Measurements from ENCODE around the gene GSN. TPM values are rescaled to one million over a fixed set of nuclear protein-coding genes. Genes with fewer than 3 reads are reported as not detected.

Gene GSN
- total RNA-seq, 2 donors from 2014 or later, result 328 to 753 TPM

GRCh38 chr9:121300283-121301119 lies 32.5 kb downstream of the GSN start:
- Histone ChIP-seq H3K9me3 (no peaks in the 10 kb centered on the region), H3K36me3 (replicated peaks in 1 of 2; ENCODE audit: insufficient read depth in 1 of 2, low read depth in 2 of 2) (no peaks in the 10 kb centered on the region), H3K4me1 (peaks cover 13% of the 10 kb centered on the region), H3K27me3 (no peaks in the 10 kb centered on the region), H3K4me3 (no peak overlapping the region), H3K27ac (peak overlapping the region in 3 of 4 donors; percentile 1 to 63 (median 53))
- no peak for DNase-seq
- 46 to 59% methylated on average over 13 of the region's 13 CpGs for WGBS, 2 donors
- no peak for ATAC-seq
- TF ChIP-seq, protein P1, sequence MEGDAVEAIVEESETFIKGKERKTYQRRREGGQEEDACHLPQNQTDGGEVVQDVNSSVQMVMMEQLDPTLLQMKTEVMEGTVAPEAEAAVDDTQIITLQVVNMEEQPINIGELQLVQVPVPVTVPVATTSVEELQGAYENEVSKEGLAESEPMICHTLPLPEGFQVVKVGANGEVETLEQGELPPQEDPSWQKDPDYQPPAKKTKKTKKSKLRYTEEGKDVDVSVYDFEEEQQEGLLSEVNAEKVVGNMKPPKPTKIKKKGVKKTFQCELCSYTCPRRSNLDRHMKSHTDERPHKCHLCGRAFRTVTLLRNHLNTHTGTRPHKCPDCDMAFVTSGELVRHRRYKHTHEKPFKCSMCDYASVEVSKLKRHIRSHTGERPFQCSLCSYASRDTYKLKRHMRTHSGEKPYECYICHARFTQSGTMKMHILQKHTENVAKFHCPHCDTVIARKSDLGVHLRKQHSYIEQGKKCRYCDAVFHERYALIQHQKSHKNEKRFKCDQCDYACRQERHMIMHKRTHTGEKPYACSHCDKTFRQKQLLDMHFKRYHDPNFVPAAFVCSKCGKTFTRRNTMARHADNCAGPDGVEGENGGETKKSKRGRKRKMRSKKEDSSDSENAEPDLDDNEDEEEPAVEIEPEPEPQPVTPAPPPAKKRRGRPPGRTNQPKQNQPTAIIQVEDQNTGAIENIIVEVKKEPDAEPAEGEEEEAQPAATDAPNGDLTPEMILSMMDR (IDR thresholded peaks at IDR 0.05), result no peak
- no peak for TF ChIP-seq POLR2A (IDR thresholded peaks at IDR 0.05)
- intact Hi-C loops (cut with DNase I), result no loop called here

DNA sequence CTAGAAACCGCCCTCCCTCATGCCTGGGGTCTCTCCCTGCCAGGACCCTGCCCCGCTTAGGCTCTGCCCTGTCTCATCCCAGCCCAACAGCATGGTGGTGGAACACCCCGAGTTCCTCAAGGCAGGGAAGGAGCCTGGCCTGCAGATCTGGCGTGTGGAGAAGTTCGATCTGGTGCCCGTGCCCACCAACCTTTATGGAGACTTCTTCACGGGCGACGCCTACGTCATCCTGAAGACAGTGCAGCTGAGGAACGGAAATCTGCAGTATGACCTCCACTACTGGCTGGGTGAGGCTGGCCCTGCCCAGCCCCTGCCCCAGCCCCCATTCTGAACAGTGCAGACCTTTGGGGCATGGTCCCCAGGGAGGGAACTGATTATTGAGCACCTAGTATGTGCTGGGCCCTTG lies 33.9 kb downstream of the GSN start:
- DNase-seq, result no peak
- H3K4me3 ChIP-seq, result no peak overlapping the region
- H3K36me3 ChIP-seq (replicated peaks in 1 of 2; ENCODE audit: insufficient read depth in 1 of 2, low read depth in 2 of 2), result no peaks in the 10 kb centered on the region
- peaks cover 10% of the 10 kb centered on the region for H3K4me1 ChIP-seq
- intact Hi-C loops (cut with DNase I), result no loop called here
- 66 to 78% methylated on average over 7 to 11 of the region's 11 CpGs for WGBS, 2 donors
- no peaks in the 10 kb centered on the region for H3K9me3 ChIP-seq
- no peaks in the 10 kb centered on the region for H3K27me3 ChIP-seq
- no peak for ATAC-seq
- TF ChIP-seq, protein P1 (IDR thresholded peaks at IDR 0.05), result no peak
- no peak for TF ChIP-seq POLR2A (IDR thresholded peaks at IDR 0.05)
- no peak overlapping the region for H3K27ac ChIP-seq

GRCh38 chr9:121302341-121302740 lies 34.4 kb downstream of the GSN start:
- no peaks in the 10 kb centered on the region for H3K27me3 ChIP-seq
- H3K36me3 ChIP-seq (replicated peaks in 1 of 2; ENCODE audit: insufficient read depth in 1 of 2, low read depth in 2 of 2), result no peaks in the 10 kb centered on the region
- peaks cover 8% of the 10 kb centered on the region for H3K4me1 ChIP-seq
- no peak for ATAC-seq
- TF ChIP-seq, protein P1 (IDR thresholded peaks at IDR 0.05), result no peak
- no peak for TF ChIP-seq POLR2A (IDR thresholded peaks at IDR 0.05)
- intact Hi-C loops (cut with DNase I), result no loop called here
- no peak overlapping the region for H3K27ac ChIP-seq
- 89 to 91% methylated on average over 5 of the region's 5 CpGs for WGBS, 2 donors
- H3K4me3 ChIP-seq, result no peak overlapping the region
- no peak for DNase-seq
- no peaks in the 10 kb centered on the region for H3K9me3 ChIP-seq

DNA sequence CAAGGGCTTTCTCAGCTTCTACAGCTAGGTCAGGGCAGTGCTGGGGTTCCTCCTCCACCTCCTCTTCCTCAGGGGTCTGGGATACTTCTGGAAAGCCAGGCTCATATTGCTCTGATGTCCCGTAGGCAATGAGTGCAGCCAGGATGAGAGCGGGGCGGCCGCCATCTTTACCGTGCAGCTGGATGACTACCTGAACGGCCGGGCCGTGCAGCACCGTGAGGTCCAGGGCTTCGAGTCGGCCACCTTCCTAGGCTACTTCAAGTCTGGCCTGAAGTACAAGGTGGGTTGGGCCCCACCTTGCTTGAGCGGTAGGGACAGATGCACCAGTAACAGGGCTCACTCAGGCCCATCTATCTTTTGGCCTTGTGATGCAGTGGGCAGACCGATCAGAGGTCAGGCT lies 34.8 kb downstream of the GSN start:
- Histone ChIP-seq H3K36me3 (replicated peaks in 1 of 2; ENCODE audit: insufficient read depth in 1 of 2, low read depth in 2 of 2) (no peaks in the 10 kb centered on the region), H3K4me1 (peaks cover 8% of the 10 kb centered on the region), H3K27me3 (no peaks in the 10 kb centered on the region), H3K9me3 (no peaks in the 10 kb centered on the region), H3K4me3 (no peak overlapping the region), H3K27ac (no peak overlapping the region)
- TF ChIP-seq POLR2A (IDR thresholded peaks at IDR 0.05), result no peak
- TF ChIP-seq, protein P1 (IDR thresholded peaks at IDR 0.05), result no peak
- 91 to 96% methylated on average over 6 to 13 of the region's 13 CpGs for WGBS, 2 donors
- no peak for DNase-seq
- no peak for ATAC-seq
- intact Hi-C loops (cut with DNase I), result no loop called here
